ENCODE data around the gene VTCN1.

DNA sequence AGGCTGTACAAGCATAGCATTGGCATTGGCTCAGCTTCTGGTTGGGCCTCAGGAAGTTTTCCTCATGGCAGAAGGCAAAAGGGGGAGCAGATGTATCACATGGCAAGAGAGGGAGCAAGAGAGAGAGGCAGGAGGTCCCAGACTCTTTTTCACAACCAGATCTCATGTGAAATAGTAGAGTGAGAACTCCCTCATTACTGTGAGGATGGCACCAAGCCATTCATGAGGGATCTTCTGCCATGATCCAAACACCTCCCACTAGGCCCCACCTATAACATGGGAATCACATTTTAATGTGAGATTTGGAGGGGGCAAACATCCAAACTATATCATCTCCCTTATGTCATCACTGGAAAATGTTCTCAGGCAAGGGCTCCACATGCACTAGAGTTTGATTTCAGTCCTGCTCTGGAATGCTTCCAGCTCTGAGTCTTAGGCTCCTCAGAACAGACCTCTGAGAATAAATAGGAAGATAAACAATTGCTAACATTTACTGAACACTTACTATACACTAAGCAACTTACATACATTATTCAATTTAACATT, 39.4 kb upstream of the VTCN1 start:
- TF ChIP-seq, protein P1, sequence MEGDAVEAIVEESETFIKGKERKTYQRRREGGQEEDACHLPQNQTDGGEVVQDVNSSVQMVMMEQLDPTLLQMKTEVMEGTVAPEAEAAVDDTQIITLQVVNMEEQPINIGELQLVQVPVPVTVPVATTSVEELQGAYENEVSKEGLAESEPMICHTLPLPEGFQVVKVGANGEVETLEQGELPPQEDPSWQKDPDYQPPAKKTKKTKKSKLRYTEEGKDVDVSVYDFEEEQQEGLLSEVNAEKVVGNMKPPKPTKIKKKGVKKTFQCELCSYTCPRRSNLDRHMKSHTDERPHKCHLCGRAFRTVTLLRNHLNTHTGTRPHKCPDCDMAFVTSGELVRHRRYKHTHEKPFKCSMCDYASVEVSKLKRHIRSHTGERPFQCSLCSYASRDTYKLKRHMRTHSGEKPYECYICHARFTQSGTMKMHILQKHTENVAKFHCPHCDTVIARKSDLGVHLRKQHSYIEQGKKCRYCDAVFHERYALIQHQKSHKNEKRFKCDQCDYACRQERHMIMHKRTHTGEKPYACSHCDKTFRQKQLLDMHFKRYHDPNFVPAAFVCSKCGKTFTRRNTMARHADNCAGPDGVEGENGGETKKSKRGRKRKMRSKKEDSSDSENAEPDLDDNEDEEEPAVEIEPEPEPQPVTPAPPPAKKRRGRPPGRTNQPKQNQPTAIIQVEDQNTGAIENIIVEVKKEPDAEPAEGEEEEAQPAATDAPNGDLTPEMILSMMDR (CRISPR knock-in tag; IDR thresholded peaks at IDR 0.05) = no peak
- TF ChIP-seq, protein P2, sequence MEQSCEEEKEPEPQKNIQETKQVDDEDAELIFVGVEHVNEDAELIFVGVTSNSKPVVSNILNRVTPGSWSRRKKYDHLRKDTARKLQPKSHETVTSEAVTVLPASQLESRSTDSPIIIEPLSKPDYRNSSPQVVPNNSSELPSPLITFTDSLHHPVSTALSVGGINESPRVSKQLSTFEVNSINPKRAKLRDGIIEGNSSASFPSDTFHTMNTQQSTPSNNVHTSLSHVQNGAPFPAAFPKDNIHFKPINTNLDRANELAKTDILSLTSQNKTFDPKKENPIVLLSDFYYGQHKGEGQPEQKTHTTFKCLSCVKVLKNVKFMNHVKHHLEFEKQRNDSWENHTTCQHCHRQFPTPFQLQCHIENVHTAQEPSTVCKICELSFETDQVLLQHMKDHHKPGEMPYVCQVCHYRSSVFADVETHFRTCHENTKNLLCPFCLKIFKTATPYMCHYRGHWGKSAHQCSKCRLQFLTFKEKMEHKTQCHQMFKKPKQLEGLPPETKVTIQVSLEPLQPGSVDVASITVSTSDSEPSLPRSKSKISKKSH (CRISPR knock-in tag; IDR thresholded peaks at IDR 0.05; ENCODE audit: borderline replicate concordance) = no peak
- no peak for TF ChIP-seq MXI1 (IDR thresholded peaks at IDR 0.05; ENCODE audit: borderline replicate concordance, low read depth, low read length)
- TF ChIP-seq, protein P3, sequence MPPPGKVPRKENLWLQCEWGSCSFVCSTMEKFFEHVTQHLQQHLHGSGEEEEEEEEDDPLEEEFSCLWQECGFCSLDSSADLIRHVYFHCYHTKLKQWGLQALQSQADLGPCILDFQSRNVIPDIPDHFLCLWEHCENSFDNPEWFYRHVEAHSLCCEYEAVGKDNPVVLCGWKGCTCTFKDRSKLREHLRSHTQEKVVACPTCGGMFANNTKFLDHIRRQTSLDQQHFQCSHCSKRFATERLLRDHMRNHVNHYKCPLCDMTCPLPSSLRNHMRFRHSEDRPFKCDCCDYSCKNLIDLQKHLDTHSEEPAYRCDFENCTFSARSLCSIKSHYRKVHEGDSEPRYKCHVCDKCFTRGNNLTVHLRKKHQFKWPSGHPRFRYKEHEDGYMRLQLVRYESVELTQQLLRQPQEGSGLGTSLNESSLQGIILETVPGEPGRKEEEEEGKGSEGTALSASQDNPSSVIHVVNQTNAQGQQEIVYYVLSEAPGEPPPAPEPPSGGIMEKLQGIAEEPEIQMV (CRISPR knock-in tag; IDR thresholded peaks at IDR 0.05; ENCODE audit: low read depth) = no peak

Data from HepG2 (cell line).